Ovary (tissue), 3 donors: ENCODE data around the gene VTN.

Experiments
- CTCF ChIP-seq, 3 donors: fragments of 450-650 bp in 2 of 3; fragments of 200-600 bp in 1 of 3; IDR thresholded peaks; one replicate each; pipeline versions ENCODE4 v1.5.1 to v1.8.0; 2016 to 2022; ENCODE audit warnings: antibody characterized with exemption in 3 of 3, mild to moderate bottlenecking in 1 of 3
- EP300 ChIP-seq: sonication (generic); formaldehyde crosslinking; IDR thresholded peaks from one replicate; pipeline ENCODE4 v1.6.1; 2017; ENCODE audit warnings: antibody characterized with exemption
- POLR2A ChIP-seq: fragments of 450-650 bp; IDR thresholded peaks from one replicate; pipeline ENCODE4 v1.6.1; 2017; ENCODE audit warnings: antibody characterized with exemption, mild to moderate bottlenecking, moderate library complexity
- donor health status: DM: no; HTN: no; CAD: no.

DNA sequence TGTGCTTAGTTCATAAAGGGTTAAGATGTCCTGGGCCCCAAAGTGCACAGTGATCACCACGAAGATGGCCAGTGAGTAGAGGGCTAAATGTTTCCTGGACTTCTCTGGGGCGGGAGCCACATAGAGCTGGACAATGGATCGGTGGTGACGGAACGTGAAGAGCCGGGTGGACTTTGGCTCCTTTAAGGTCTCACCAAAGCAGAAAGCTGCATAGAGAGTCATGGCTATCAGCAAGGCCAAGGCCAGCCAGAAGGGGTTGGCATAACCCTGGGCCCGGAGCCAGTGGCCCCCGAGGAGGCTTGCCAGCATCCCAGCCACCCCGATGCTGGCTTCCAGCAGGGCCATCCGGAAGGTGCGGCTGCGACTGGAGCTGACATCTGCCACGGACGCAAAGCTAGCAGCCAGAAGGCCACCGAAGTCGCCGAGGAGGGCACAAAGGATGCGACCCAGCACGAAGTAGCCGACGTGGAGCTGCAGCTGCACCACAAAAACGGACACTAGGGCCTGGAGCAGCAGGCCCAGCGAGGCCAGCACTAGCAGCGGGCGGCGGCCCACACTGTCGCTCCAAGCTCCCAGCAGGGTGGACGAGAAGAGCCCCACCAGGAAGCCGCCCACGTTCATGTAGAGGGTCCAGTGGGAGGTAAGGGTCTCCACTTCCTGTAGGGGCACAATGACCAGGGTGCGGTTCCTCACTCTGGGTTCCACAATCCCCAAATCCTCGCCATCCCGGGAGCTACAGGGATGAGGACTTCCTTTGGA lies 34.9 kb upstream of the VTN start:
- TF ChIP-seq CTCF (IDR thresholded peaks at IDR 0.05), result no peak
- no peak for TF ChIP-seq POLR2A
- TF ChIP-seq EP300, result no peak
